GM18520 (cell line): ENCODE data around the gene ZNF470.

Experiments used
- ATAC-seq: cut with Tn5 transposase; IDR thresholded peaks from one replicate; pipeline ENCODE4 v1.9.1; 2021; ENCODE audit not compliant: unreplicated experiment

The ZNF470 gene

GRCh38 chr19:56567274-56568120, at the start of gene ZNF470:
Gene ZNF470 (plus strand): TSS chr19:56567468. CDS start chr19:56570312, 2,844 bp downstream.
- ATAC-seq, result peak; percentile 80

- ATAC-seq, result no peak
Measured at GRCh38 chr19:56525214-56525860, 41.9 kb upstream of the ZNF470 start.

- ATAC-seq, result no peak
Measured at GRCh38 chr19:56537442-56537841, 29.8 kb upstream of the ZNF470 start.

GRCh38 chr19:56538254-56538760, 29.0 kb upstream of the ZNF470 start:
- ATAC-seq, result no peak

- ATAC-seq, result no peak
Measured at GRCh38 chr19:56538761-56539263, 28.5 kb upstream of the ZNF470 start, which contains the start of gene ZFP28. Gene ZFP28 (plus strand): TSS chr19:56538948. CDS start chr19:56539019, 71 bp downstream.

- no peak for ATAC-seq
Measured at GRCh38 chr19:56543776-56544175, 23.5 kb upstream of the ZNF470 start.

- ATAC-seq, result no peak
Measured at GRCh38 chr19:56547535-56547934, 19.7 kb upstream of the ZNF470 start.

GRCh38 chr19:56554272-56554869, 12.9 kb upstream of the ZNF470 start:
- ATAC-seq, result no peak

GRCh38 chr19:56562766-56563165, 4.5 kb upstream of the ZNF470 start:
- no peak for ATAC-seq

- ATAC-seq, result no peak
Measured at GRCh38 chr19:56566904-56567273, 379 bp upstream of the ZNF470 start.

- ATAC-seq, result no peak
Measured at GRCh38 chr19:56572589-56572988, 5.3 kb downstream of the ZNF470 start.

GRCh38 chr19:56573914-56574313, 6.6 kb downstream of the ZNF470 start:
- no peak for ATAC-seq

GRCh38 chr19:56577719-56578602, 10.7 kb downstream of the ZNF470 start:
- ATAC-seq, result no peak

- no peak for ATAC-seq
Measured at GRCh38 chr19:56594446-56594782, 27.1 kb downstream of the ZNF470 start.

- peak; percentile 67 for ATAC-seq
Measured at GRCh38 chr19:56594783-56595547, 27.7 kb downstream of the ZNF470 start, which contains the start of gene ZNF71. Gene ZNF71 (plus strand): TSS chr19:56595302. CDS start chr19:56601559, 6,257 bp downstream.

GRCh38 chr19:56595548-56595899, 28.3 kb downstream of the ZNF470 start:
- ATAC-seq, result no peak

GRCh38 chr19:56596676-56597075, 29.4 kb downstream of the ZNF470 start:
- ATAC-seq, result no peak

GRCh38 chr19:56597696-56598095, 30.4 kb downstream of the ZNF470 start:
- no peak for ATAC-seq

- no peak for ATAC-seq
Measured at GRCh38 chr19:56601375-56601774, 34.1 kb downstream of the ZNF470 start.

GRCh38 chr19:56603829-56604228, 36.6 kb downstream of the ZNF470 start:
- ATAC-seq, result no peak
